NCI-H2196 treated with DMSO at 0.1 percent for 48 hours (cell line): Measurements from ENCODE around the gene S100A9.
"Not testable (repeated sequence)": the region's sequence is repeated elsewhere in the genome, so short reads cannot be mapped to it uniquely, and the experiment has no call there.

Experiments
- DNase-seq: peaks from one replicate; lab custom pipeline; 2025; ENCODE audit not compliant: unreplicated experiment; lab: John Stamatoyannopoulos, UW

The S100A9 gene

DNA sequence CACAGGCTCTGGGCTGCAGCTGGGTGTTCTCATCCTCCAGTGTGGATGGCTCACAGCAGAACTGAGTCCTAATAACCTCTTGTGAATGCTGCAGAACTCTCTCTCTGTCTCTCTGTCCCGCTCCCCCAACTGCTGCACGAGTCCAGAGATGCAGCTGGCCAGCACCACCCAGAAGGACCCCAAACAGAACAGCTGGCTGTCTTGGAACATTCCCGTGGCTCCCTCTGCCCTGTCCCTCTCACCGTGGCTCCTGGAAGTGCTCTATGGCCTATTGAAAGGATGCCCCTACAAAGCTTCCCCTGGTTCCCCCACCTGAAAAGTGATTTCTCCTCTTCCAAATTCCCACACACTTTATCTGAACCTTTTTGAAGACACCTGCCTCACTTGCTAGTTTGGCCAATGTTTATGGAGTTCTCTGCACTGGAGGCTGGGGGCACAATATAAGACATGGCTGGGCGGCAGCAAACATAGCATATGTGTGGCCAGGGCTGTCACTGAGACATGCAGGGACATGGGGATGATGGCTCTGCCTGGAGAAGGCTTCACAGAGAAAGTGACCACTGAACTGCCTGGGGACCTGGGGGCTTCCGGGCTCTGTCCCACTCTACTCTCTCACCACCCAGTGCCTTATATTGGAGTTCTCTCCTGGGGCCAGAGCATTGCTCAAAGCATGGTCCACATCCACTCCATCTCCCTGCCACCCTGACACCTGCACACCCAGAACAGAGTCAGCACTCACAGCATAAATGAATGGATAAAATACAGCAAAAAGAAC lies 48.4 kb downstream of the S100A9 start:
- DNase-seq, result not testable (repeated sequence)

DNA sequence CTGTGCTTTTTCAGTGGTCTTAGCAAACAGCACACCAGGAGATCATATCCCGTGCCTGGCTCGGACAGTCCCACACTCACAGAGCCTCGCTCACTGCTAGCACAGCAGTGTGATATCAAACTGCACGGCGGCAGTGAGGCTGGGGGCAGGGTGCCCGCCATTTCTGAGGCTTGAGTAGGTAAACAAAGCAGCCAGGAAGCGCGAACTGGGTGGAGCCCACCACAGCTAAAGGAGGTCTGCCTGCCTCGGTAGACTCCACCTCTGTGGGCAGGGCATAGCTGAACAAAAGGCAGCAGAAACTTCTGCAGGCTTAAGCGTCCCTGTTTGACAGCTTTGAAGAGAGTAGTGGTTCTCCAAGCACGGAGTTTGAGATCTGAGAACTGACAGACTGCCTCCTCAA lies 49.6 kb downstream of the S100A9 start:
- DNase-seq, result not testable (repeated sequence)
